Uterus (tissue), 2 donors: ENCODE measurements around the gene MSANTD1.

Experiments used
- POLR2A ChIP-seq, 2 donors: fragments of 450-650 bp; IDR thresholded peaks; one replicate each; pipeline ENCODE4 v1.6.1; 2016; ENCODE audit warnings: antibody characterized with exemption in 2 of 2, mild to moderate bottlenecking in 1 of 2, moderate library complexity in 1 of 2
- TF ChIP-seq, protein P1 (sequence below), 4 experiments: fragments of 200-600 bp in 2 of 4; fragments of 450-650 bp in 2 of 4; sonication (generic) in 2 of 4; IDR thresholded peaks; one replicate each; pipeline ENCODE4 v1.5.1; 2016 to 2019; ENCODE audit warnings: antibody characterized with exemption in 4 of 4, mild to moderate bottlenecking in 2 of 4, moderate library complexity in 1 of 4

GRCh38 chr4:3209551-3210325 lies 39.2 kb upstream of the MSANTD1 start:
- TF ChIP-seq, protein P1, sequence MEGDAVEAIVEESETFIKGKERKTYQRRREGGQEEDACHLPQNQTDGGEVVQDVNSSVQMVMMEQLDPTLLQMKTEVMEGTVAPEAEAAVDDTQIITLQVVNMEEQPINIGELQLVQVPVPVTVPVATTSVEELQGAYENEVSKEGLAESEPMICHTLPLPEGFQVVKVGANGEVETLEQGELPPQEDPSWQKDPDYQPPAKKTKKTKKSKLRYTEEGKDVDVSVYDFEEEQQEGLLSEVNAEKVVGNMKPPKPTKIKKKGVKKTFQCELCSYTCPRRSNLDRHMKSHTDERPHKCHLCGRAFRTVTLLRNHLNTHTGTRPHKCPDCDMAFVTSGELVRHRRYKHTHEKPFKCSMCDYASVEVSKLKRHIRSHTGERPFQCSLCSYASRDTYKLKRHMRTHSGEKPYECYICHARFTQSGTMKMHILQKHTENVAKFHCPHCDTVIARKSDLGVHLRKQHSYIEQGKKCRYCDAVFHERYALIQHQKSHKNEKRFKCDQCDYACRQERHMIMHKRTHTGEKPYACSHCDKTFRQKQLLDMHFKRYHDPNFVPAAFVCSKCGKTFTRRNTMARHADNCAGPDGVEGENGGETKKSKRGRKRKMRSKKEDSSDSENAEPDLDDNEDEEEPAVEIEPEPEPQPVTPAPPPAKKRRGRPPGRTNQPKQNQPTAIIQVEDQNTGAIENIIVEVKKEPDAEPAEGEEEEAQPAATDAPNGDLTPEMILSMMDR (IDR thresholded peaks at IDR 0.05): no peak
- no peak for TF ChIP-seq POLR2A (IDR thresholded peaks at IDR 0.05)
